Measurements from ENCODE around the gene VTN.

The VTN gene

DNA sequence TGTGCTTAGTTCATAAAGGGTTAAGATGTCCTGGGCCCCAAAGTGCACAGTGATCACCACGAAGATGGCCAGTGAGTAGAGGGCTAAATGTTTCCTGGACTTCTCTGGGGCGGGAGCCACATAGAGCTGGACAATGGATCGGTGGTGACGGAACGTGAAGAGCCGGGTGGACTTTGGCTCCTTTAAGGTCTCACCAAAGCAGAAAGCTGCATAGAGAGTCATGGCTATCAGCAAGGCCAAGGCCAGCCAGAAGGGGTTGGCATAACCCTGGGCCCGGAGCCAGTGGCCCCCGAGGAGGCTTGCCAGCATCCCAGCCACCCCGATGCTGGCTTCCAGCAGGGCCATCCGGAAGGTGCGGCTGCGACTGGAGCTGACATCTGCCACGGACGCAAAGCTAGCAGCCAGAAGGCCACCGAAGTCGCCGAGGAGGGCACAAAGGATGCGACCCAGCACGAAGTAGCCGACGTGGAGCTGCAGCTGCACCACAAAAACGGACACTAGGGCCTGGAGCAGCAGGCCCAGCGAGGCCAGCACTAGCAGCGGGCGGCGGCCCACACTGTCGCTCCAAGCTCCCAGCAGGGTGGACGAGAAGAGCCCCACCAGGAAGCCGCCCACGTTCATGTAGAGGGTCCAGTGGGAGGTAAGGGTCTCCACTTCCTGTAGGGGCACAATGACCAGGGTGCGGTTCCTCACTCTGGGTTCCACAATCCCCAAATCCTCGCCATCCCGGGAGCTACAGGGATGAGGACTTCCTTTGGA is 34.9 kb upstream of the VTN start:
- TF ChIP-seq, protein P1, sequence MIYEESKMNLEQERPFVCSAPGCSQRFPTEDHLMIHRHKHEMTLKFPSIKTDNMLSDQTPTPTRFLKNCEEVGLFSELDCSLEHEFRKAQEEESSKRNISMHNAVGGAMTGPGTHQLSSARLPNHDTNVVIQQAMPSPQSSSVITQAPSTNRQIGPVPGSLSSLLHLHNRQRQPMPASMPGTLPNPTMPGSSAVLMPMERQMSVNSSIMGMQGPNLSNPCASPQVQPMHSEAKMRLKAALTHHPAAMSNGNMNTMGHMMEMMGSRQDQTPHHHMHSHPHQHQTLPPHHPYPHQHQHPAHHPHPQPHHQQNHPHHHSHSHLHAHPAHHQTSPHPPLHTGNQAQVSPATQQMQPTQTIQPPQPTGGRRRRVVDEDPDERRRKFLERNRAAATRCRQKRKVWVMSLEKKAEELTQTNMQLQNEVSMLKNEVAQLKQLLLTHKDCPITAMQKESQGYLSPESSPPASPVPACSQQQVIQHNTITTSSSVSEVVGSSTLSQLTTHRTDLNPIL (CRISPR knock-in tag; IDR thresholded peaks at IDR 0.05; ENCODE audit: low read depth) = 0 out of 2 replicates have a peak, but pooled peaks have one; percentile 26
- 0 out of 2 replicates have a peak, but pooled peaks have one; percentile 13 for TF ChIP-seq ZNF70 (CRISPR knock-in tag; IDR thresholded peaks at IDR 0.05)
- no peak for TF ChIP-seq ZFP3 (CRISPR knock-in tag; IDR thresholded peaks at IDR 0.05)
- no peak for TF ChIP-seq ZNF565 (CRISPR knock-in tag; conservative IDR thresholded peaks at IDR 0.05; ENCODE audit: low read depth)
- TF ChIP-seq CSDC2 (CRISPR knock-in tag; IDR thresholded peaks at IDR 0.05) = no peak
- ATAC-seq = peak; percentile 59

DNA sequence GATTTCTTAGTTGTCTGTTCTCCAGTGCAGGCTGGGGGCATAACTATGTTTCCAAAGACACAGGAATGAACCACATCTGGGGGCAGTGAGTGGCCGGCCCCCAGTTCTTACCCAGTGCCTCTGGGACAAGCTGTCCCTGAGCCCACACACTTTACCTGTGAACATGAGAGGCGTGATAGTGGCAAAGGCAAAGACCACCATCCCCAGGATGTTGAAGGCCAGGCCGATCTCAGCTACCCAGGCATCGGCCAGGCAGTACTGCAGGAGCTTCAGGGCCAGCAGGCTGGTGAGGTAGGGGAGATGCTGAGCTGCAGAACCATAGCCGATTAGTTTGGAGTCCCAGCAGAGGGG is 34.3 kb upstream of the VTN start:
- no peak for ATAC-seq
- TF ChIP-seq SNAI2 (CRISPR knock-in tag; IDR thresholded peaks at IDR 0.05) (no peak), RARB (CRISPR knock-in tag; IDR thresholded peaks at IDR 0.05) (no peak), ZNF8 (CRISPR knock-in tag; IDR thresholded peaks at IDR 0.05) (no peak), ARNTL (CRISPR knock-in tag; IDR thresholded peaks at IDR 0.05; ENCODE audit: borderline replicate concordance, low read depth) (no peak), TOX (CRISPR knock-in tag; IDR thresholded peaks at IDR 0.05; ENCODE audit: borderline replicate concordance) (no peak), GLIS3 (CRISPR knock-in tag; IDR thresholded peaks at IDR 0.05) (no peak), ZNF70 (CRISPR knock-in tag; IDR thresholded peaks at IDR 0.05) (no peak), ZFP30 (CRISPR knock-in tag; IDR thresholded peaks at IDR 0.05) (no peak), ZNF565 (CRISPR knock-in tag; conservative IDR thresholded peaks at IDR 0.05; ENCODE audit: low read depth) (no peak), ZC3H10 (CRISPR knock-in tag; IDR thresholded peaks at IDR 0.05) (no peak), BACH2 (CRISPR knock-in tag; IDR thresholded peaks at IDR 0.05; ENCODE audit: borderline replicate concordance) (no peak), ISL1 (CRISPR knock-in tag; IDR thresholded peaks at IDR 0.05) (no peak), PPARA (CRISPR knock-in tag; IDR thresholded peaks at IDR 0.05; ENCODE audit: borderline replicate concordance) (no peak)
- TF ChIP-seq, protein P2, sequence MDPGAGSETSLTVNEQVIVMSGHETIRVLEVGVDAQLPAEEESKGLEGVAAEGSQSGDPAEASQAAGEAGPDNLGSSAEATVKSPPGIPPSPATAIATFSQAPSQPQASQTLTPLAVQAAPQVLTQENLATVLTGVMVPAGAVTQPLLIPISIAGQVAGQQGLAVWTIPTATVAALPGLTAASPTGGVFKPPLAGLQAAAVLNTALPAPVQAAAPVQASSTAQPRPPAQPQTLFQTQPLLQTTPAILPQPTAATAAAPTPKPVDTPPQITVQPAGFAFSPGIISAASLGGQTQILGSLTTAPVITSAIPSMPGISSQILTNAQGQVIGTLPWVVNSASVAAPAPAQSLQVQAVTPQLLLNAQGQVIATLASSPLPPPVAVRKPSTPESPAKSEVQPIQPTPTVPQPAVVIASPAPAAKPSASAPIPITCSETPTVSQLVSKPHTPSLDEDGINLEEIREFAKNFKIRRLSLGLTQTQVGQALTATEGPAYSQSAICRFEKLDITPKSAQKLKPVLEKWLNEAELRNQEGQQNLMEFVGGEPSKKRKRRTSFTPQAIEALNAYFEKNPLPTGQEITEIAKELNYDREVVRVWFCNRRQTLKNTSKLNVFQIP (CRISPR knock-in tag; IDR thresholded peaks at IDR 0.05; ENCODE audit: borderline replicate concordance, low read depth) = no peak
- TF ChIP-seq, protein P3, sequence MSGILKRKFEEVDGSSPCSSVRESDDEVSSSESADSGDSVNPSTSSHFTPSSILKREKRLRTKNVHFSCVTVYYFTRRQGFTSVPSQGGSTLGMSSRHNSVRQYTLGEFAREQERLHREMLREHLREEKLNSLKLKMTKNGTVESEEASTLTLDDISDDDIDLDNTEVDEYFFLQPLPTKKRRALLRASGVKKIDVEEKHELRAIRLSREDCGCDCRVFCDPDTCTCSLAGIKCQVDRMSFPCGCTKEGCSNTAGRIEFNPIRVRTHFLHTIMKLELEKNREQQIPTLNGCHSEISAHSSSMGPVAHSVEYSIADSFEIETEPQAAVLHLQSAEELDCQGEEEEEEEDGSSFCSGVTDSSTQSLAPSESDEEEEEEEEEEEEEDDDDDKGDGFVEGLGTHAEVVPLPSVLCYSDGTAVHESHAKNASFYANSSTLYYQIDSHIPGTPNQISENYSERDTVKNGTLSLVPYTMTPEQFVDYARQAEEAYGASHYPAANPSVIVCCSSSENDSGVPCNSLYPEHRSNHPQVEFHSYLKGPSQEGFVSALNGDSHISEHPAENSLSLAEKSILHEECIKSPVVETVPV (CRISPR knock-in tag; IDR thresholded peaks at IDR 0.05) = no peak
- TF ChIP-seq, protein P4, sequence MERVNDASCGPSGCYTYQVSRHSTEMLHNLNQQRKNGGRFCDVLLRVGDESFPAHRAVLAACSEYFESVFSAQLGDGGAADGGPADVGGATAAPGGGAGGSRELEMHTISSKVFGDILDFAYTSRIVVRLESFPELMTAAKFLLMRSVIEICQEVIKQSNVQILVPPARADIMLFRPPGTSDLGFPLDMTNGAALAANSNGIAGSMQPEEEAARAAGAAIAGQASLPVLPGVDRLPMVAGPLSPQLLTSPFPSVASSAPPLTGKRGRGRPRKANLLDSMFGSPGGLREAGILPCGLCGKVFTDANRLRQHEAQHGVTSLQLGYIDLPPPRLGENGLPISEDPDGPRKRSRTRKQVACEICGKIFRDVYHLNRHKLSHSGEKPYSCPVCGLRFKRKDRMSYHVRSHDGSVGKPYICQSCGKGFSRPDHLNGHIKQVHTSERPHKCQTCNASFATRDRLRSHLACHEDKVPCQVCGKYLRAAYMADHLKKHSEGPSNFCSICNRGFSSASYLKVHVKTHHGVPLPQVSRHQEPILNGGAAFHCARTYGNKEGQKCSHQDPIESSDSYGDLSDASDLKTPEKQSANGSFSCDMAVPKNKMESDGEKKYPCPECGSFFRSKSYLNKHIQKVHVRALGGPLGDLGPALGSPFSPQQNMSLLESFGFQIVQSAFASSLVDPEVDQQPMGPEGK (CRISPR knock-in tag; IDR thresholded peaks at IDR 0.05; ENCODE audit: borderline replicate concordance) = no peak
- TF ChIP-seq, protein P1 (CRISPR knock-in tag; IDR thresholded peaks at IDR 0.05; ENCODE audit: low read depth) = no peak

DNA sequence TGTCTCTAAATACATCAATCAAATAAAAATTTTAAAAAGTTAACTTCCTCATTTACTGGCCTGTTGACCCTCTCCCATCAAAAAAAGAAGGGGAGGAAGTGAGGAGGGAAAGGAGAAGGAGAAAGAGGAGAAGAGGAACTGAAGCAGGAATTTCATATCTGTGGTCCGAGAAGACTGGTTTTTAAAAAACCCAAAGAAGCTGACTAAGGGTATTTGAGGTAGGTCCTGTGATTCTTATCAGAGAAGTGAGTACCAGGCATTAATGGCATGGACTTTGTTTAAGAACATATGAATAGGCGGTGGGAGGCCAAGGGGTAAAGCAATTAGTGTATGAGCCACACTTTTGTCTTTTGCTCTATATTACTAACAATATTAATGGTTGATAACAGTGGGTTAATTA is 33.9 kb upstream of the VTN start:
- no peak for ATAC-seq
- TF ChIP-seq, protein P2 (CRISPR knock-in tag; IDR thresholded peaks at IDR 0.05; ENCODE audit: borderline replicate concordance, low read depth) = no peak
- no peak for TF ChIP-seq ZFP3 (CRISPR knock-in tag; IDR thresholded peaks at IDR 0.05)
- TF ChIP-seq, protein P3 (CRISPR knock-in tag; IDR thresholded peaks at IDR 0.05) = no peak
- no peak for TF ChIP-seq PPARA (CRISPR knock-in tag; IDR thresholded peaks at IDR 0.05; ENCODE audit: borderline replicate concordance)
- TF ChIP-seq CSDC2 (CRISPR knock-in tag; IDR thresholded peaks at IDR 0.05) = no peak
- TF ChIP-seq ESRRG (CRISPR knock-in tag; IDR thresholded peaks at IDR 0.05) = no peak

Data from SK-N-SH treated with all-trans-retinoic acid at 6 μM for 48 hours (cell line).